ENCODE data around the gene LIPT2.

LIPT2 gene

GRCh38 chr11:74478877-74479731, 14.4 kb downstream of the LIPT2 start:
- no peaks in the 10 kb centered on the region for H3K36me3 Mint-ChIP-seq
- H3K27me3 Mint-ChIP-seq, result no peaks in the 10 kb centered on the region
- no peak overlapping the region for H3K4me3 Mint-ChIP-seq
- no peaks in the 10 kb centered on the region for H3K4me1 Mint-ChIP-seq
- no peaks in the 10 kb centered on the region for H3K9me3 Mint-ChIP-seq
- H3K27ac Mint-ChIP-seq, result no peak overlapping the region

GRCh38 chr11:74476536-74476935, 17.0 kb downstream of the LIPT2 start:
- no peaks in the 10 kb centered on the region for H3K36me3 Mint-ChIP-seq
- no peaks in the 10 kb centered on the region for H3K4me1 Mint-ChIP-seq
- H3K27me3 Mint-ChIP-seq, result peaks cover 1% of the 10 kb centered on the region
- H3K27ac Mint-ChIP-seq, result no peak overlapping the region
- no peak overlapping the region for H3K4me3 Mint-ChIP-seq
- H3K9me3 Mint-ChIP-seq, result no peaks in the 10 kb centered on the region

- H3K27me3 Mint-ChIP-seq, result peaks cover 1% of the 10 kb centered on the region
- H3K4me3 Mint-ChIP-seq, result no peak overlapping the region
- H3K36me3 Mint-ChIP-seq, result no peaks in the 10 kb centered on the region
- no peaks in the 10 kb centered on the region for H3K9me3 Mint-ChIP-seq
- H3K27ac Mint-ChIP-seq, result no peak overlapping the region
- no peaks in the 10 kb centered on the region for H3K4me1 Mint-ChIP-seq
Measured at GRCh38 chr11:74474316-74474715, 19.2 kb downstream of the LIPT2 start.

- no peaks in the 10 kb centered on the region for H3K9me3 Mint-ChIP-seq
- no peaks in the 10 kb centered on the region for H3K36me3 Mint-ChIP-seq
- no peaks in the 10 kb centered on the region for H3K4me1 Mint-ChIP-seq
- peaks cover 2% of the 10 kb centered on the region for H3K27me3 Mint-ChIP-seq
- H3K4me3 Mint-ChIP-seq, result no peak overlapping the region
- no peak overlapping the region for H3K27ac Mint-ChIP-seq
Measured at GRCh38 chr11:74473382-74474173, 19.9 kb downstream of the LIPT2 start.

- no peak overlapping the region for H3K4me3 Mint-ChIP-seq
- no peaks in the 10 kb centered on the region for H3K36me3 Mint-ChIP-seq
- peaks cover 6% of the 10 kb centered on the region for H3K4me1 Mint-ChIP-seq
- peaks cover 10% of the 10 kb centered on the region for H3K27me3 Mint-ChIP-seq
- H3K9me3 Mint-ChIP-seq, result no peaks in the 10 kb centered on the region
- H3K27ac Mint-ChIP-seq, result no peak overlapping the region
Measured at GRCh38 chr11:74471668-74472429, 21.7 kb downstream of the LIPT2 start.

GRCh38 chr11:74471037-74471436, 22.5 kb downstream of the LIPT2 start:
- Mint-ChIP-seq H3K36me3 (no peaks in the 10 kb centered on the region), H3K27ac (no peak overlapping the region), H3K4me1 (peaks cover 6% of the 10 kb centered on the region), H3K4me3 (no peak overlapping the region), H3K27me3 (peaks cover 17% of the 10 kb centered on the region), H3K9me3 (no peaks in the 10 kb centered on the region)

- no peaks in the 10 kb centered on the region for H3K9me3 Mint-ChIP-seq
- no peak overlapping the region for H3K27ac Mint-ChIP-seq
- H3K4me3 Mint-ChIP-seq, result no peak overlapping the region
- peaks cover 20% of the 10 kb centered on the region for H3K27me3 Mint-ChIP-seq
- H3K4me1 Mint-ChIP-seq, result peaks cover 6% of the 10 kb centered on the region
- no peaks in the 10 kb centered on the region for H3K36me3 Mint-ChIP-seq
Measured at GRCh38 chr11:74470526-74470925, 23.0 kb downstream of the LIPT2 start.

GRCh38 chr11:74468936-74469335, 24.6 kb downstream of the LIPT2 start:
- Mint-ChIP-seq H3K27ac (no peak overlapping the region), H3K4me1 (peaks cover 6% of the 10 kb centered on the region), H3K9me3 (no peaks in the 10 kb centered on the region), H3K27me3 (peaks cover 20% of the 10 kb centered on the region), H3K4me3 (no peak overlapping the region), H3K36me3 (no peaks in the 10 kb centered on the region)

- peaks cover 6% of the 10 kb centered on the region for H3K4me1 Mint-ChIP-seq
- H3K27ac Mint-ChIP-seq, result no peak overlapping the region
- peaks cover 20% of the 10 kb centered on the region for H3K27me3 Mint-ChIP-seq
- no peaks in the 10 kb centered on the region for H3K36me3 Mint-ChIP-seq
- no peaks in the 10 kb centered on the region for H3K9me3 Mint-ChIP-seq
- H3K4me3 Mint-ChIP-seq, result no peak overlapping the region
Measured at GRCh38 chr11:74468521-74468920, 25.0 kb downstream of the LIPT2 start.

- Mint-ChIP-seq H3K27me3 (peaks cover 20% of the 10 kb centered on the region), H3K4me1 (peaks cover 6% of the 10 kb centered on the region), H3K9me3 (no peaks in the 10 kb centered on the region), H3K27ac (no peak overlapping the region), H3K36me3 (no peaks in the 10 kb centered on the region), H3K4me3 (peak overlapping the region; percentile 24)
Measured at GRCh38 chr11:74468058-74468457, 25.5 kb downstream of the LIPT2 start.

GRCh38 chr11:74466916-74467885, 26.3 kb downstream of the LIPT2 start, which contains the start of gene KCNE3:
Gene KCNE3 (minus strand): TSS chr11:74467549. CDS start chr11:74457563, 9,986 bp downstream.
- H3K27ac Mint-ChIP-seq, result no peak within 1 kb of the TSS
- peaks cover 19% of the 10 kb centered on the region for H3K27me3 Mint-ChIP-seq
- no peaks in the 10 kb centered on the region for H3K9me3 Mint-ChIP-seq
- peak within 1 kb of the TSS; percentile 24 for H3K4me3 Mint-ChIP-seq
- H3K4me1 Mint-ChIP-seq, result peaks cover 6% of the 10 kb centered on the region
- H3K36me3 Mint-ChIP-seq, result no peaks in the 10 kb centered on the region

GRCh38 chr11:74465291-74465708, 28.2 kb downstream of the LIPT2 start:
- no peaks in the 10 kb centered on the region for H3K9me3 Mint-ChIP-seq
- no peaks in the 10 kb centered on the region for H3K36me3 Mint-ChIP-seq
- peaks cover 6% of the 10 kb centered on the region for H3K4me1 Mint-ChIP-seq
- H3K27ac Mint-ChIP-seq, result no peak overlapping the region
- H3K4me3 Mint-ChIP-seq, result no peak overlapping the region
- H3K27me3 Mint-ChIP-seq, result peaks cover 19% of the 10 kb centered on the region

GRCh38 chr11:74464746-74465145, 28.8 kb downstream of the LIPT2 start:
- no peak overlapping the region for H3K4me3 Mint-ChIP-seq

GRCh38 chr11:74463216-74463615, 30.3 kb downstream of the LIPT2 start:
- no peaks in the 10 kb centered on the region for H3K36me3 Mint-ChIP-seq
- H3K4me1 Mint-ChIP-seq, result peaks cover 6% of the 10 kb centered on the region
- H3K27ac Mint-ChIP-seq, result no peak overlapping the region
- H3K9me3 Mint-ChIP-seq, result no peaks in the 10 kb centered on the region
- H3K27me3 Mint-ChIP-seq, result peaks cover 17% of the 10 kb centered on the region
- H3K4me3 Mint-ChIP-seq, result no peak overlapping the region

More at GRCh38 chr11:74464746-74465145, 28.8 kb downstream of the LIPT2 start:
- Mint-ChIP-seq H3K36me3 (no peaks in the 10 kb centered on the region), H3K27me3 (peaks cover 19% of the 10 kb centered on the region), H3K9me3 (no peaks in the 10 kb centered on the region), H3K4me1 (peaks cover 6% of the 10 kb centered on the region), H3K27ac (no peak overlapping the region)
